Upper lobe of right lung (tissue), 1 donor: ENCODE measurements around the gene VPS11. TPM values are rescaled to one million over a fixed set of nuclear protein-coding genes. Genes with fewer than 3 reads are reported as not detected.
A peak's percentile ranks its signal among the peaks of the same experiment; 100 is the strongest.
"Not testable (repeated sequence)": the region's sequence is repeated elsewhere in the genome, so short reads cannot be mapped to it uniquely, and the experiment has no call there.

Experiments used
- ATAC-seq: fragments of 200-7000 bp; cut with Tn5 transposase; one replicate; pipeline ENCODE4 v1.9.1; 2020; ENCODE audit warnings: mild to moderate bottlenecking, moderate library complexity
- DNase-seq: peaks from one replicate; pipeline ENCODE4 v3.0.0-alpha.2; 2020
- H3K27ac ChIP-seq: fragments of 200-600 bp; one replicate; pipeline ENCODE4 v1.8.0; 2022
- H3K27me3 ChIP-seq: fragments of 200-600 bp; one replicate; pipeline ENCODE4 v1.8.0; 2022; ENCODE audit warnings: mild to moderate bottlenecking
- H3K36me3 ChIP-seq: fragments of 200-600 bp; one replicate; pipeline ENCODE4 v1.8.0; 2022
- H3K4me1 ChIP-seq: fragments of 200-600 bp; one replicate; pipeline ENCODE4 v1.8.0; 2022
- H3K4me3 ChIP-seq: fragments of 200-600 bp; one replicate; pipeline ENCODE4 v1.8.0; 2022; ENCODE audit warnings: mild to moderate bottlenecking
- H3K9me3 ChIP-seq: fragments of 200-600 bp; one replicate; pipeline ENCODE4 v1.8.0; 2022
- CTCF ChIP-seq: fragments of 200-600 bp; IDR thresholded peaks from one replicate; pipeline ENCODE4 v1.8.0; 2022; ENCODE audit warnings: antibody characterized with exemption
- intact Hi-C: fragments of 100-400 bp; cut with DNase I; formaldehyde crosslinking; loops from one replicate; pipeline ENCODE4 v1.11.0; 2022
- total RNA-seq: library from RNA; stranded (reverse); fragmentation: NEBNext Ultra II Directional; extraction: Animal tissue kit (Norgen Biotek cat#: 25700); gene quantifications from one replicate; pipeline ENCODE4 v1.2.1, GENCODE V29; 2021
- donor health status: DM: no; HTN: yes; CAD: no; lungs with severe emphysema.

VPS11 gene
- total RNA-seq, 1 donor from 2014 or later, result 41.5 TPM

GRCh38 chr11:119095066-119095880 is 27.7 kb downstream of the VPS11 start:
- H3K4me1 ChIP-seq, result peaks cover 20% of the 10 kb centered on the region
- peak overlapping the region; percentile 77 for H3K4me3 ChIP-seq
- DNase-seq (peak; percentile 98), ATAC-seq (peak; percentile 94)
- peak overlapping the region; percentile 90 for H3K27ac ChIP-seq
- H3K36me3 ChIP-seq, result peaks cover 25% of the 10 kb centered on the region
- intact Hi-C loops, result no loop called here
- no peaks in the 10 kb centered on the region for H3K27me3 ChIP-seq
- TF ChIP-seq CTCF, result no peak
- H3K9me3 ChIP-seq, result no peaks in the 10 kb centered on the region

- H3K27ac ChIP-seq, result no peak overlapping the region
Observed at GRCh38 chr11:119099711-119100110, 32.1 kb downstream of the VPS11 start.

GRCh38 chr11:119100246-119100970 is 32.8 kb downstream of the VPS11 start:
- TF ChIP-seq CTCF, result peak; percentile 30
- no peaks in the 10 kb centered on the region for H3K9me3 ChIP-seq
- H3K27ac ChIP-seq, result no peak overlapping the region
- intact Hi-C loops, result no loop called here
- H3K4me1 ChIP-seq, result peaks cover 16% of the 10 kb centered on the region
- H3K36me3 ChIP-seq, result peaks cover 22% of the 10 kb centered on the region
- ATAC-seq, result no peak
- DNase-seq, result no peak
- no peaks in the 10 kb centered on the region for H3K27me3 ChIP-seq
- peak overlapping the region; percentile 93 for H3K4me3 ChIP-seq

More at GRCh38 chr11:119099711-119100110, 32.1 kb downstream of the VPS11 start:
- no peaks in the 10 kb centered on the region for H3K27me3 ChIP-seq
- H3K4me1 ChIP-seq, result peaks cover 16% of the 10 kb centered on the region
- no peak for TF ChIP-seq CTCF
- H3K4me3 ChIP-seq, result no peak overlapping the region
- H3K36me3 ChIP-seq, result peaks cover 22% of the 10 kb centered on the region
- DNase-seq, result no peak
- H3K9me3 ChIP-seq, result no peaks in the 10 kb centered on the region
- intact Hi-C loops, result no loop called here
- ATAC-seq, result no peak

GRCh38 chr11:119100994-119101758 is 33.6 kb downstream of the VPS11 start:
- DNase-seq, result no peak
- peak; percentile 13 for TF ChIP-seq CTCF
- Histone ChIP-seq H3K27me3 (no peaks in the 10 kb centered on the region), H3K27ac (peak overlapping the region; percentile 98), H3K4me3 (peak overlapping the region; percentile 93), H3K4me1 (peaks cover 12% of the 10 kb centered on the region), H3K36me3 (peaks cover 22% of the 10 kb centered on the region), H3K9me3 (no peaks in the 10 kb centered on the region)
- peak; percentile 9 for ATAC-seq
- intact Hi-C loops, result no loop called here

GRCh38 chr11:119101759-119102423 is 34.3 kb downstream of the VPS11 start, which contains the start of gene DPAGT1:
TSS of gene DPAGT1 (minus strand) at chr11:119101853. CDS start at chr11:119101655, 198 bp downstream.
- H3K4me1 ChIP-seq, result peaks cover 19% of the 10 kb centered on the region

GRCh38 chr11:119103161-119103664 is 35.6 kb downstream of the VPS11 start:
- DNase-seq, intact Hi-C loops, H3K9me3 ChIP-seq, ATAC-seq, H3K27me3 ChIP-seq, H3K36me3 ChIP-seq: not testable (repeated sequence)
- H3K27ac ChIP-seq, result peak overlapping the region; percentile 98
- peak overlapping the region; percentile 93 for H3K4me3 ChIP-seq
- H3K4me1 ChIP-seq, result peaks cover 21% of the 10 kb centered on the region

More at GRCh38 chr11:119101759-119102423, 34.3 kb downstream of the VPS11 start, which contains the start of gene DPAGT1:
- Histone ChIP-seq H3K27me3 (no peaks in the 10 kb centered on the region), H3K9me3 (no peaks in the 10 kb centered on the region), H3K27ac (peak within 1 kb of the TSS; percentile 98), H3K4me3 (peak within 1 kb of the TSS; percentile 93), H3K36me3 (peaks cover 15% of the 10 kb centered on the region)
- DNase-seq (peak; percentile 91), ATAC-seq (peak; percentile 93)
- intact Hi-C loops, result no loop called here
- no peak for TF ChIP-seq CTCF
